Common myeloid progenitor, CD34-positive (primary cell): ENCODE data around the gene OAS3.

ENCODE experiments used
- CTCF ChIA-PET: fragments of 350-600 bp; sonication (Branson Sonifier 250); formaldehyde crosslinking; loops from one replicate; lab custom pipeline; 2021; ENCODE audit warnings: antibody characterized with exemption; lab: Charles Lee
- POLR2A ChIA-PET: fragments of 350-600 bp; sonication (Branson Sonifier 250); formaldehyde crosslinking; loops from one replicate; lab custom pipeline; 2021; ENCODE audit warnings: antibody characterized with exemption; lab: Charles Lee
- DNase-seq, 3 donors: peaks; one replicate each; pipeline versions ENCODE4 v3.0.0 to v3.0.0-alpha.2; 2013
- H3K27ac ChIP-seq, 2 experiments: 1 replicate in 1 of 2; 2 replicates in 1 of 2; pipeline ENCODE4 v1.7.0; 2013; ENCODE audit warnings: inconsistent platforms in 2 of 2, low read length in 2 of 2, mild to moderate bottlenecking in 2 of 2, low read depth in 1 of 2, moderate library complexity in 1 of 2; ENCODE audit not compliant: severe bottlenecking in 2 of 2, insufficient read depth in 1 of 2, poor library complexity in 1 of 2
- H3K27me3 ChIP-seq, 5 experiments: replicated peaks in 2 of 5; 1 replicate in 3 of 5; 2 replicates in 2 of 5; pipeline versions ENCODE4 v1.6.1 to v1.7.0; 2013; ENCODE audit warnings: low read length in 4 of 5, mild to moderate bottlenecking in 2 of 5, moderate library complexity in 2 of 5, inconsistent platforms in 1 of 5; ENCODE audit not compliant: insufficient read depth in 5 of 5, control insufficient read depth in 4 of 5
- H3K36me3 ChIP-seq, 4 experiments: 1 replicate in 2 of 4; 2 replicates in 2 of 4; pipeline versions ENCODE4 v1.6.1 to v1.7.0; 2013; ENCODE audit warnings: low read length in 3 of 4, control low read depth in 1 of 4, mild to moderate bottlenecking in 1 of 4; ENCODE audit not compliant: control insufficient read depth in 4 of 4, insufficient read depth in 4 of 4
- H3K4me1 ChIP-seq, 4 experiments: 1 replicate in 3 of 4; 2 replicates in 1 of 4; pipeline versions ENCODE4 v1.6.1 to v1.7.1; 2013; ENCODE audit warnings: low read length in 3 of 4, mild to moderate bottlenecking in 3 of 4, control low read depth in 1 of 4, inconsistent platforms in 1 of 4, moderate library complexity in 1 of 4; ENCODE audit not compliant: control insufficient read depth in 4 of 4, insufficient read depth in 4 of 4; ENCODE audit errors: control extremely low read depth in 1 of 4
- H3K4me3 ChIP-seq, 7 experiments: 1 replicate in 4 of 7; 2 replicates in 3 of 7; pipeline versions ENCODE4 v1.5.1 to v1.7.0; 2013; ENCODE audit warnings: mild to moderate bottlenecking in 7 of 7, low read length in 6 of 7, moderate library complexity in 6 of 7, inconsistent platforms in 2 of 7, low read depth in 2 of 7, control low read depth in 1 of 7; ENCODE audit not compliant: insufficient read depth in 4 of 7, control insufficient read depth in 1 of 7; ENCODE audit errors: extremely low read depth in 1 of 7
- H3K9me3 ChIP-seq, 5 experiments: 1 replicate in 4 of 5; 2 replicates in 1 of 5; pipeline versions ENCODE4 v1.6.1 to v1.7.1; 2013; ENCODE audit warnings: low read length in 4 of 5, mild to moderate bottlenecking in 2 of 5, inconsistent platforms in 1 of 5, low read depth in 1 of 5, moderate library complexity in 1 of 5; ENCODE audit not compliant: control insufficient read depth in 4 of 5, insufficient read depth in 2 of 5; ENCODE audit errors: control extremely low read depth in 1 of 5
- WGBS: methylation state at CpG from one replicate; pipeline ENCODE4 v1.1.5; 2013; ENCODE audit not compliant: insufficient coverage; 5-methylcytosine and 5-hydroxymethylcytosine counted together

OAS3 gene

DNA sequence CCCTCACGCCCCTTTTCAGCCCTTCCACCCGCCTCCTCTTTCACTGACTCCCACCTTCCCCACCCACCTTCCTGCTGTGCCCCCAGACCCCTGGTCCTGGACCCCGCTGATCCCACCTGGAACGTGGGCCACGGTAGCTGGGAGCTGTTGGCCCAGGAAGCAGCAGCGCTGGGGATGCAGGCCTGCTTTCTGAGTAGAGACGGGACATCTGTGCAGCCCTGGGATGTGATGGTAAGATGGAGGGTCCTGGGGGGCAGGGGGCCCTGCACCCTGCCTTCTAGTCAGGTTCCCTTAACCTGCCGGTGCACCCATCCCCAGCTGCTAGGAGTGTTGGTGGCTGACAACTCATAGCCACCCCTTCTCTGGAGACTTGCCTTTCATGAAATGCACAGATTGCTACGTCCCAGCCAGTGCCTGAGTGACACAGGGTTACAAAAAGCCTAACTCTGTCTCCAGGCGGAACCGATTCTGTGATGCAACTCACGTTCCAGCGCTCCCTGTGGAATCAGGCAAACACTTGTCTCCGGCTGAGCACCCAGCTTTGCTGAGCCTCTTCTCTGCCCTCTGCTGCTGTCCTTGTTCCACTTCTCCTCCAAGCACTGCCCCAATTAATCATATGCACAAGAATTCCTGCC lies 25.1 kb downstream of the OAS3 start:
- Histone ChIP-seq H3K27ac (no peak overlapping the region), H3K4me1 (no peaks in the 10 kb centered on the region), H3K27me3 (no peaks in the 10 kb centered on the region), H3K36me3 (peaks cover 21 to 90% (median 26%) of the 10 kb centered on the region in 4 experiments), H3K9me3 (peaks cover 0 to 7% (median 3%) of the 10 kb centered on the region in 5 experiments), H3K4me3 (no peak overlapping the region)
- DNase-seq: no peak
- 97% methylated on average over 10 of the region's 14 CpGs for WGBS
- ChIA-PET CTCF (interaction anchor here (1.0 to 1.1 kb wide), 2 partner anchors 15 to 19 kb away, joined by 3 to 4 read pairs; partner anchors contain the start of gene OAS2), POLR2A (interaction anchor here (0.6 kb wide), 1 partner anchor 39 kb away, joined by 4 read pairs; no protein-coding TSS in a partner anchor)

DNA sequence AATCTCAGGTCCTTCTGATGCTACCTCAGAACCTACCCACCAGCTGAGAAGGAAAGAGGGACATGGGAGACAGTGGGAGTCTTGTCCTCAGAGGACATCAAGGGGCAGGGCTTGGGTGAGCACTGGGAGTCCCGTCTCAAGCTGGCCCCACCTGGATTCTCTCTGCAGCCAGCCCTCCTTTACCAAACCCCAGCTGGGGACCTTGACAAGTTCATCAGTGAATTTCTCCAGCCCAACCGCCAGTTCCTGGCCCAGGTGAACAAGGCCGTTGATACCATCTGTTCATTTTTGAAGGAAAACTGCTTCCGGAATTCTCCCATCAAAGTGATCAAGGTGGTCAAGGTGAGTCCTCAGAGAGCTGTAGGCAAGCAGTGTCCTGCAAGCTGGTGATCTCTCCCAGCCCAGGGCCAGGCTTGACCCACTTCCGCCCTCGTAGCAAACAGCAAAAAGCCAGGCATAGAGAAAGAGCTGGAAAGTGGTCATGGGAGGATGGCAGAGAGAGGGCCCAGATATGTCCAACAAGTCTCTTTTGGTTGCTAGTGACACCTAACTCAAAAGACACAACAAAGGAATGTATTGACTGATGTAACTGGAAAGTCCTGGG lies 25.9 kb downstream of the OAS3 start:
- H3K27me3 ChIP-seq: no peaks in the 10 kb centered on the region
- H3K4me1 ChIP-seq: no peaks in the 10 kb centered on the region
- 94% methylated on average over 6 of the region's 6 CpGs for WGBS
- ChIA-PET POLR2A (no interaction called here), CTCF (interaction anchor here (1.0 kb wide), 1 partner anchor 14 kb away, joined by 4 read pairs; the partner anchor contains the start of gene OAS2)
- no peak overlapping the region for H3K27ac ChIP-seq
- no peak for DNase-seq
- peaks cover 21 to 84% (median 29%) of the 10 kb centered on the region in 4 experiments for H3K36me3 ChIP-seq
- peaks cover 0 to 3% (median 2%) of the 10 kb centered on the region in 5 experiments for H3K9me3 ChIP-seq
- no peak overlapping the region for H3K4me3 ChIP-seq

DNA sequence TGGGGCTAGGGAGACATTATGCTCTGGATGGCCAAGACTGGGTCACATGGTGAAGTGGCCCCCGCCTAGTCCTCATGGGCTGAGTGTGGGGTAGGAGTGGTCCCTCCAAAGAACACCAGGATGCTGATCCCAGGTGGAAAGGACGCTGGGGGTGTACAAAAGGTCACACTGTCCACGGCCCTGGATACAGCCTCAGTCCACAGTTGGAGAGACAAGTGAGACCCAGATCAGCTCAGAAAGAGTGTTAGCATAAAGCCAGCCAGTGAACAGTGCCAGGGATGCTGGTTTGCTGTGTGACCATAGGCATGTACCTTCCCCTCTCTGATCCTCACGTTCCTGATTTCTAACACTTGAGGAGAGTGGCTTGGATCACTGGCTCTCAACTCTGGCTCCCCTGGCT lies 26.6 kb downstream of the OAS3 start:
- Histone ChIP-seq H3K4me1 (no peaks in the 10 kb centered on the region), H3K27me3 (no peaks in the 10 kb centered on the region), H3K27ac (no peak overlapping the region), H3K9me3 (peaks cover 0 to 1% (median 0%) of the 10 kb centered on the region in 5 experiments), H3K36me3 (peaks cover 23 to 82% (median 31%) of the 10 kb centered on the region in 4 experiments), H3K4me3 (no peak overlapping the region)
- ChIA-PET POLR2A (no interaction called here), CTCF (no interaction called here)
- DNase-seq: no peak
- WGBS: 97% methylated on average over 4 of the region's 4 CpGs

DNA sequence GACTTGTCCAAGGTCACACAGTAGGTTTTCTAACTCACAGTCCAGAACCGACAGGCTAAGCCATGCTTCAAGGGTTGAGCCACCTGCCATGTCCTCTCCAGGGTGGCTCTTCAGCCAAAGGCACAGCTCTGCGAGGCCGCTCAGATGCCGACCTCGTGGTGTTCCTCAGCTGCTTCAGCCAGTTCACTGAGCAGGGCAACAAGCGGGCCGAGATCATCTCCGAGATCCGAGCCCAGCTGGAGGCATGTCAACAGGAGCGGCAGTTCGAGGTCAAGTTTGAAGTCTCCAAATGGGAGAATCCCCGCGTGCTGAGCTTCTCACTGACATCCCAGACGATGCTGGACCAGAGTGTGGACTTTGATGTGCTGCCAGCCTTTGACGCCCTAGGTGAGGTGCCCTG lies 27.4 kb downstream of the OAS3 start:
- WGBS: 94% methylated on average over 15 of the region's 15 CpGs
- Histone ChIP-seq H3K27ac (no peak overlapping the region), H3K36me3 (peaks cover 24 to 76% (median 31%) of the 10 kb centered on the region in 4 experiments), H3K4me3 (no peak overlapping the region), H3K27me3 (no peaks in the 10 kb centered on the region), H3K9me3 (no peaks in the 10 kb centered on the region), H3K4me1 (peaks cover 0 to 4% (median 1%) of the 10 kb centered on the region in 4 experiments)
- POLR2A ChIA-PET: no interaction called here
- CTCF ChIA-PET: interaction anchor here (0.6 kb wide), 1 partner anchor 538 kb away, joined by 3 read pairs; no protein-coding TSS in a partner anchor
- DNase-seq: no peak

DNA sequence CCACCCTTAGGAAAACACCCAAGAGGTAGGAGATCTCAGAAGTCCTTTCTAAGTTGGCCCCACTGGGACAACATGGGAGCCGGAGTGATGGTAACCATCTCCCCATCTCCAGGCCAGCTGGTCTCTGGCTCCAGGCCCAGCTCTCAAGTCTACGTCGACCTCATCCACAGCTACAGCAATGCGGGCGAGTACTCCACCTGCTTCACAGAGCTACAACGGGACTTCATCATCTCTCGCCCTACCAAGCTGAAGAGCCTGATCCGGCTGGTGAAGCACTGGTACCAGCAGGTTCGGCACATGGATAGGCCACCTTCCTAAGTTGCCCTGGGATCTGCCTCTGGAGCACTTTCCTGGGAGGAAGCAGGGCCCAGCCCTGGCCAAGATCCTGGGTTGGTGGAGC lies 29.0 kb downstream of the OAS3 start:
- no peak overlapping the region for H3K4me3 ChIP-seq
- H3K36me3 ChIP-seq: peaks cover 19 to 61% (median 24%) of the 10 kb centered on the region in 4 experiments
- POLR2A ChIA-PET: no interaction called here
- CTCF ChIA-PET: no interaction called here
- no peaks in the 10 kb centered on the region for H3K9me3 ChIP-seq
- H3K27me3 ChIP-seq: no peaks in the 10 kb centered on the region
- H3K4me1 ChIP-seq: peaks cover 1 to 18% (median 14%) of the 10 kb centered on the region in 4 experiments
- no peak for DNase-seq
- 99% methylated on average over 9 of the region's 9 CpGs for WGBS
- H3K27ac ChIP-seq: no peak overlapping the region

DNA sequence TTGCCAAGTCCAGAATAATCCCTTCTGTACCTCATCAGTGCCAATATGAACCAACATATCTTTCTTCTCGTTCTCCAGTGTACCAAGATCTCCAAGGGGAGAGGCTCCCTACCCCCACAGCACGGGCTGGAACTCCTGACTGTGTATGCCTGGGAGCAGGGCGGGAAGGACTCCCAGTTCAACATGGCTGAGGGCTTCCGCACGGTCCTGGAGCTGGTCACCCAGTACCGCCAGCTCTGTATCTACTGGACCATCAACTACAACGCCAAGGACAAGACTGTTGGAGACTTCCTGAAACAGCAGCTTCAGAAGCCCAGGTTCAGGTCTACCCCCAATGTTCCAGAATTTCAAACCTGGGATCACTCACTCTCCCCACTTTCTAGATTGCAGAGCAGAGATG lies 29.6 kb downstream of the OAS3 start:
- H3K27me3 ChIP-seq: no peaks in the 10 kb centered on the region
- ChIA-PET CTCF (no interaction called here), POLR2A (no interaction called here)
- no peak overlapping the region for H3K4me3 ChIP-seq
- H3K4me1 ChIP-seq: peaks cover 1 to 18% (median 14%) of the 10 kb centered on the region in 4 experiments
- peaks cover 18 to 56% (median 22%) of the 10 kb centered on the region in 4 experiments for H3K36me3 ChIP-seq
- no peak overlapping the region for H3K27ac ChIP-seq
- DNase-seq: no peak
- no peaks in the 10 kb centered on the region for H3K9me3 ChIP-seq
- 98% methylated on average over 7 of the region's 7 CpGs for WGBS
